Heart left ventricle (tissue), 13 donors: Measurements from ENCODE around the gene INO80.

Experiments
- POLR2A ChIP-seq, 2 donors: fragments of 450-650 bp; IDR thresholded peaks; one replicate each; pipeline ENCODE4 v1.6.1; 2017; ENCODE audit warnings: antibody characterized with exemption in 2 of 2, mild to moderate bottlenecking in 2 of 2, moderate library complexity in 2 of 2
- TF ChIP-seq, protein P1 (sequence below), 12 donors: fragments of 200-600 bp; sonication (generic) in 4 of 12; IDR thresholded peaks; one replicate each; pipeline versions ENCODE4 v1.5.0 to v1.8.0; 2018 to 2022; ENCODE audit warnings: antibody characterized with exemption in 12 of 12, mild to moderate bottlenecking in 5 of 12
- donor health status: ischemic (EF 13 %, LVEDD 7.1; RV severe dilation, severe dysfunction).
- donor health status: DM: no; HTN: yes; CAD: no.
- donor health status: DM: no; HTN: no; CAD: no.
- donor health status: ischemic (EF 25% LVEDD 6.9; RV normal size, moderate dysfunction).
- donor health status: ischemic (EF 25% LVEDD 5.7; RV mildly dilated, moderate dysfunction).
- donor health status: ischemic (EF 35%, LVEDD 5.7; RV mildly dilated, moderate dysfunction).
- donor health status: nonischemic (EF 11% LVEDD 7.7; RV severe dilation, severe dysfunction).
- donor health status: DM: yes; HTN: yes; CAD: no.
- donor health status: PGD.
- donor health status: ischemic (EF 29% LVEDD 5.4; RV normal size, mild dysfunction).
- donor health status: nonischemic (EF 23%, LVEDD 6.1; RV moderate dilation, normal function).

DNA sequence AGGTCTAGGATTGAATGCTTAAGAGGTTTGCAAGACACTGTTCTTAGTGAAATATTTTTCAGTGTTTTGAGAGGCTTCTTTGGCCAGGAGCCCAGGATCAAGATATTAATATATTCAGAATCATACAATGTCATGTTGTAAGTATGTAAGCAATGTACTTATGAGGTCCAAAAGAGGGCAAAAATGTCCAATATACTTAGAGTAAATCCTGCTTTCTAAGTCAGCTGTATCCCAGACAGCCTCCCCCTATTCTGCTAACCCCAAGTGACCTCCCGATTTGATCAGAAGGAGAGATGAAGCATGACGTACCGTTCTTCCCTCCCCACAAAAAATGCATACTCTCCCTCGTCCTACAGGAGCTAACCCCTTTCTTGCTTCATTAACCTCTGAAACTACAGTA is 91.9 kb downstream of the INO80 start:
- TF ChIP-seq, protein P1, sequence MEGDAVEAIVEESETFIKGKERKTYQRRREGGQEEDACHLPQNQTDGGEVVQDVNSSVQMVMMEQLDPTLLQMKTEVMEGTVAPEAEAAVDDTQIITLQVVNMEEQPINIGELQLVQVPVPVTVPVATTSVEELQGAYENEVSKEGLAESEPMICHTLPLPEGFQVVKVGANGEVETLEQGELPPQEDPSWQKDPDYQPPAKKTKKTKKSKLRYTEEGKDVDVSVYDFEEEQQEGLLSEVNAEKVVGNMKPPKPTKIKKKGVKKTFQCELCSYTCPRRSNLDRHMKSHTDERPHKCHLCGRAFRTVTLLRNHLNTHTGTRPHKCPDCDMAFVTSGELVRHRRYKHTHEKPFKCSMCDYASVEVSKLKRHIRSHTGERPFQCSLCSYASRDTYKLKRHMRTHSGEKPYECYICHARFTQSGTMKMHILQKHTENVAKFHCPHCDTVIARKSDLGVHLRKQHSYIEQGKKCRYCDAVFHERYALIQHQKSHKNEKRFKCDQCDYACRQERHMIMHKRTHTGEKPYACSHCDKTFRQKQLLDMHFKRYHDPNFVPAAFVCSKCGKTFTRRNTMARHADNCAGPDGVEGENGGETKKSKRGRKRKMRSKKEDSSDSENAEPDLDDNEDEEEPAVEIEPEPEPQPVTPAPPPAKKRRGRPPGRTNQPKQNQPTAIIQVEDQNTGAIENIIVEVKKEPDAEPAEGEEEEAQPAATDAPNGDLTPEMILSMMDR (IDR thresholded peaks at IDR 0.05): no peak
- no peak for TF ChIP-seq POLR2A (IDR thresholded peaks at IDR 0.05)
